AG10803 (cell line): ENCODE results near the gene SPRED1.
A peak's percentile ranks its signal among the peaks of the same experiment; 100 is the strongest.

ENCODE experiments used
- DNase-seq: peaks from one replicate; pipeline ENCODE4 v3.0.0; 2010; ENCODE audit warnings: low read depth
- H3K4me3 ChIP-seq: 2 replicates; pipeline ENCODE4 v1.5.1; 2011; ENCODE audit warnings: mild to moderate bottlenecking, low read length, control low read depth
- TF ChIP-seq, protein P1 (sequence below): conservative IDR thresholded peaks from 2 replicates; pipeline ENCODE4 v1.5.1; 2011; ENCODE audit warnings: mild to moderate bottlenecking, low read length, control low read depth, inconsistent platforms

The SPRED1 gene

DNA sequence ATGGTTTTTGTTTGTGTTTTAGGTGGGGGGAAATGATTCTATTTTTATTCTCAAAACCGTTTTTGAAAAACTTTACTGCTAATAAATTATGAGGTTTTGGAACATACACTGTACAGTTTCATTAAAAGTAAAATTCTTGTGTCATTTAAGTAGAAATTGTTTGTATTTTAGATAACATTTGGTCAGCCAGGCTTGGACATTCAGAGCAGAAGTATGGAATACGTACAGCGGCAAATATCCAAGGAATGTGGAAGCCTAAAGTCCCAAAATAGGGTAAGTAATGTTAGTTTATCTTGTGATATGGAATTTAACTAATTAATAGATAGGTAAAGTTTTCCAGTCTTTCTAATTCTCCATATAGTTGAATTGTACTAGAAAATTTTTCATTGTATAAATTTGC, 96.6 kb downstream of the SPRED1 start:
- DNase-seq: no peak
- H3K4me3 ChIP-seq: no peak overlapping the region
- TF ChIP-seq, protein P1, sequence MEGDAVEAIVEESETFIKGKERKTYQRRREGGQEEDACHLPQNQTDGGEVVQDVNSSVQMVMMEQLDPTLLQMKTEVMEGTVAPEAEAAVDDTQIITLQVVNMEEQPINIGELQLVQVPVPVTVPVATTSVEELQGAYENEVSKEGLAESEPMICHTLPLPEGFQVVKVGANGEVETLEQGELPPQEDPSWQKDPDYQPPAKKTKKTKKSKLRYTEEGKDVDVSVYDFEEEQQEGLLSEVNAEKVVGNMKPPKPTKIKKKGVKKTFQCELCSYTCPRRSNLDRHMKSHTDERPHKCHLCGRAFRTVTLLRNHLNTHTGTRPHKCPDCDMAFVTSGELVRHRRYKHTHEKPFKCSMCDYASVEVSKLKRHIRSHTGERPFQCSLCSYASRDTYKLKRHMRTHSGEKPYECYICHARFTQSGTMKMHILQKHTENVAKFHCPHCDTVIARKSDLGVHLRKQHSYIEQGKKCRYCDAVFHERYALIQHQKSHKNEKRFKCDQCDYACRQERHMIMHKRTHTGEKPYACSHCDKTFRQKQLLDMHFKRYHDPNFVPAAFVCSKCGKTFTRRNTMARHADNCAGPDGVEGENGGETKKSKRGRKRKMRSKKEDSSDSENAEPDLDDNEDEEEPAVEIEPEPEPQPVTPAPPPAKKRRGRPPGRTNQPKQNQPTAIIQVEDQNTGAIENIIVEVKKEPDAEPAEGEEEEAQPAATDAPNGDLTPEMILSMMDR: no peak

DNA sequence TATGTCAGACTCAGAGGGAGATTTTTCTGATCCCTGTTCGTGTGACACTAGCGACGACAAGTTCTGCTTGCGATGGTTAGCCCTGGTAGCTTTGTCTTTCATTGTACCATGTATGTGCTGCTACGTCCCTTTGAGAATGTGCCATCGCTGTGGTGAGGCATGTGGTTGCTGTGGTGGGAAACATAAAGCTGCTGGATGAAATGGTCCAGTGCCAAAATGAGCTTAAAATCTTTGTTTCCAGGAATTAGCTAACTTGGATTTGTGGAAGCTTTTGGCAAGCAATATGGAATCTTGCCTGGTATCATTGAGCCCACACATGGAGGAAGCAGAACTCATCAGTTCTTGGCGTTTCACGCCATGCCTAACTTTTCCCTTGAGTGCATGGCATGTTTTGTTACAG, 98.8 kb downstream of the SPRED1 start:
- DNase-seq: peak; percentile 8
- TF ChIP-seq, protein P1: no peak

DNA sequence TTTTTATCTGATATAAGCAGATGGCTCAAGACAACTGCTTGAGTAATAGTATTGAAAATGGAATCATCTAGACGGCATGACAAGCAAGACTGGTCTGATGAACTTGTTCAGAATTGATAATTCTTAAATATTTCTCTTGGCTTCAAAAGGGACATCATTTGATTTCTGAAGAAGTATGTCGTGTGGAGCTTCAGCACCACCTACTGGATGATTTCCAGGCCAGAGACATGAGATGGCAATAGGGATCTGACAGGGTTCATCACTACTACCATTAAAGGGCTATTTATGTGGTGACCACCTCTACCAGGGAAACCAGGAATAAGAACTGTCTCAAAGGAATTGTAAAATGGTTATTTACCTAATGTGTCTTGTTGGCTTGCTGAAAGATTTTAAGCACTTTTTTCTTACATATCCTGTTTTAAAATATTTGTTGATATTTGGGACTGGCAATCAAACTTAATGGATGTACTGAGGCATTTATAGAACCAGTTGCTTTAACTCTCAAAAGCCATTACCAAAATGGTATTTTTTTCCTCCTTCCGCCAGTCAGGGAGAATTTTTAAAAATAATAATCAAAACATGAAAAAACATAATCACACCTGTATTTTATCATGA, 101.8 kb downstream of the SPRED1 start:
- DNase-seq: peak; percentile 67
- TF ChIP-seq, protein P1: peak; percentile 78

More for the DNA sequence above, 98.8 kb downstream of the SPRED1 start:
- H3K4me3 ChIP-seq: no peak overlapping the region

DNA sequence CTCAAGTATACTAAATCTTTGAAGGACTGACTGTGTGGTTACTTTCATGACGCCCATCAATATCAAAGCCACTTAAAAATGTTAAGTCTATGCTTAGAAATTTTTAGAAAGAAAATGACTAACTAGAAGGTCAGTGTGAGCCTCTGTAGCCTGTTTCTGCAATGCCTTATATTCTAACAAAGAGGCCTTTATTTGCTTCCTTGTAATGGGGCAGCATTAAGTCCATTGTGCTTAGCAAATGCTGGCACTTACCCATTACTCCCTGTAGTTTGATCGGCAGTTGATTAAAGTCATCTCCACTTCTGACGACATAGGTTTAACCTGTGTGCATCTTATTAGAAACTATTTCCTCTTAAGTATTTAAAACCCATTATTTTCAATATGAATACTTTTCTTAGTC, 109.7 kb downstream of the SPRED1 start:
- H3K4me3 ChIP-seq: no peak overlapping the region
- TF ChIP-seq, protein P1: no peak
- no peak for DNase-seq

More for the DNA sequence above, 101.8 kb downstream of the SPRED1 start:
- H3K4me3 ChIP-seq: no peak overlapping the region

DNA sequence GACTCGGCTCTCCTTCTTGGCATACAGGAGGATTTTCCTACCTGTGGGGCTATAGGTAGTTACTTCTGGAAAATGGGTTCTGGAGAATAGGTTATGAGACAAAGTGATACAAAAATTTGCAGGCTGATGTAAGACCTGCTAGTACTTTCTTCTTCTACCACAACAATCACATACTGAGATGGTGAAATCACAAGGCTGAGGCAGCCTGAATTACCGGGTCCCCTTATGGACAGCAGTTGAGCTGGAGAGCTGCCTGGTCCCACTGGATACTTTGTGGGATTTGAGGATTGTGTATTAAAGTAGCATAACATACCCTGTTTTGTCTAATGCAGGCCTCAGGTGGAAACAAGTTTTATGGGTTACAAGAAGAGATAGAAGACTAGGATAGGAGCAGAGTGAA, 114.8 kb downstream of the SPRED1 start:
- TF ChIP-seq, protein P1: no peak
- no peak overlapping the region for H3K4me3 ChIP-seq
- peak; percentile 88 for DNase-seq

DNA sequence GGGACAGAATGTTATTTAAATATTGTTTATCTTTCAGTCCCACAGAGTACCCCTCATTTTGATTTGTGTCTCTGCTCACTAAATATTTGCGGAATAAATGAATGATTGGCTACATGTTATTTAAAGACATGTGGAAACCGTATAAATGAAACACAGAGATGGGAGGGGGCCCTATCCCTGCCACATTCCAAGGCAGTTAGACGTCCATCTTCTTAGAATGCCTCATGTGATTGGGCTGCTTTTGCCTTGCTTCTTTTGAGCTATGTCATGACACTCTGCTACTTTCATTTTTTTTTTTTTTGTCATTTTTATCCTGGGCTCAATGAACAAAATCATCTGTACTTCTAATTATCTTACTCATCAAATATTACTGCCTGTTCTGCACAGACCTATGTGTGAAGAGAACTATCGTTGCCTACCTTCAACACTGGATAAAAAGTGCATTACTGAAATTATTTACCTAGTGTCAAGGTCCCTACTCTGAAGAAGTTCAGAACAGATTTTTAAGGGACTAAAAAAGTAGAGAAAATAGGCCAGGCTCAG, 117.4 kb downstream of the SPRED1 start:
- DNase-seq: no peak
- TF ChIP-seq, protein P1: no peak
- no peak overlapping the region for H3K4me3 ChIP-seq

DNA sequence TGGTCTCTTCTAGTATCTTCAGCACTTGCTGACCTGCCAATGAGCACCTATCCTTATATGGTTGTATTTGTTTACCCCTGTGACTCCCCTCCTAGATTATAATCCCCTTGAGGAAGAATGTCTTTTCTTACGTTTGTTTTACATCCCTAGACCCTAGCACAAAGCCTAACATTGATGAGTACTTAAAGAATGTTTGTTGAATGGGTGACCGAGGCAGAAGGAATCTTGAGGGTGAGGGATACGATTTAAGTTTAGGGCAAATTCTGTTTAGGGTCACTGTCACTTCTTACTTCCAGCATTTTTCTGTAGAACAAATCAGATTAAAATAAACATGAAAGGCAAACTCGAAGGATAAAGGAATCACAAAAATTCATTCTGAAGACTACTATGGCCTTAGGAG, 120.4 kb downstream of the SPRED1 start:
- H3K4me3 ChIP-seq: no peak overlapping the region
- DNase-seq: no peak
- TF ChIP-seq, protein P1: no peak
